ENCODE results near the gene DCT. TPM values are rescaled to one million over a fixed set of nuclear protein-coding genes. Genes with fewer than 3 reads are reported as not detected.

The DCT gene
- polyA plus RNA-seq, 1 of the 3 experiments (the other 2 are of a cell fraction): 0.03 TPM

- no peak overlapping the region for H3K4me2 ChIP-seq
- no peak overlapping the region for H3K9ac ChIP-seq
- no peak for DNase-seq
- H3K36me3 ChIP-seq (replicated peaks in 1 of 2; ENCODE audit: control insufficient read depth in 1 of 2, insufficient read depth in 2 of 2, low read length in 1 of 2): no peaks in the 10 kb centered on the region
- H3K9me3 ChIP-seq: no peaks in the 10 kb centered on the region
- no peaks in the 10 kb centered on the region for H3F3A ChIP-seq (replicated peaks; ENCODE audit: insufficient read depth)
- TF ChIP-seq TEAD4 (IDR thresholded peaks at IDR 0.05; ENCODE audit: borderline replicate concordance, insufficient read depth): no peak
- no peak for TF ChIP-seq REST (IDR thresholded peaks at IDR 0.05; ENCODE audit: low read depth, low read length)
- TF ChIP-seq PBX3 (IDR thresholded peaks at IDR 0.05): no peak
- TF ChIP-seq POLR2AphosphoS5 (IDR thresholded peaks at IDR 0.05; ENCODE audit: low read depth, low read length): no peak
- TF ChIP-seq MXI1 (IDR thresholded peaks at IDR 0.05; ENCODE audit: low read depth, low read length): no peak
- TF ChIP-seq YY1 (IDR thresholded peaks at IDR 0.05; ENCODE audit: low read depth): no peak
- TF ChIP-seq RFX5 (IDR thresholded peaks at IDR 0.05; ENCODE audit: low read length): no peak
- TF ChIP-seq RAD21 (IDR thresholded peaks at IDR 0.05; ENCODE audit: low read length): no peak
- no peak for TF ChIP-seq TCF12 (IDR thresholded peaks at IDR 0.05)
- no peaks in the 10 kb centered on the region for H3K9me2 ChIP-seq
- H4K20me1 ChIP-seq (ENCODE audit: insufficient read depth): no peaks in the 10 kb centered on the region
- no peaks in the 10 kb centered on the region for H3K27me3 ChIP-seq (ENCODE audit: insufficient read depth)
- H3K79me2 ChIP-seq (ENCODE audit: insufficient read depth): no peaks in the 10 kb centered on the region
- no peak overlapping the region for H3K4me3 ChIP-seq (ENCODE audit: low read depth in 2 of 2, low read length in 1 of 2)
- peaks cover 0 to 5% of the 10 kb centered on the region in 2 experiments; a peak in 3 of 4 replicates for H3K4me1 ChIP-seq (ENCODE audit: control insufficient read depth in 1 of 2, insufficient read depth in 2 of 2, low read depth in 1 of 2, low read length in 1 of 2)
- H3K27ac ChIP-seq (ENCODE audit: low read depth in 2 of 2, low read length in 1 of 2): no peak overlapping the region
- no peak overlapping the region for H2AFZ ChIP-seq (ENCODE audit: low read depth)
- CTCF ChIA-PET: interaction anchor here (0.6 to 2.5 kb wide), 5 partner anchors 11 to 342 kb away, joined by 3 to 13 read pairs (median 3); no protein-coding TSS in a partner anchor
- POLR2A ChIA-PET: no interaction called here
These were observed 62.2 kb downstream of the DCT start for GRCh38 chr13:94417294-94417693.

GRCh38 chr13:94416454-94417080, 62.9 kb downstream of the DCT start:
- peak; percentile 24 for DNase-seq
- H3K27ac ChIP-seq (ENCODE audit: low read depth in 2 of 2, low read length in 1 of 2): no peak overlapping the region
- WGBS (ENCODE audit: low lambda C conversion rate): 54% methylated on average over 7 of the region's 7 CpGs
- TF ChIP-seq CTCF (IDR thresholded peaks at IDR 0.05) (peak; percentile 56), SIN3A (IDR thresholded peaks at IDR 0.05; ENCODE audit: borderline replicate concordance, low read depth, low read length) (no peak), CHD2 (IDR thresholded peaks at IDR 0.05; ENCODE audit: low read length, partially characterized antibody) (no peak), USF1 (IDR thresholded peaks at IDR 0.05; ENCODE audit: borderline replicate concordance, low read depth) (no peak), MXI1 (IDR thresholded peaks at IDR 0.05; ENCODE audit: low read depth, low read length) (no peak), USF2 (IDR thresholded peaks at IDR 0.05; ENCODE audit: borderline replicate concordance, low read depth, low read length) (no peak), NRF1 (IDR thresholded peaks at IDR 0.05; ENCODE audit: low read depth, low read length) (no peak), RAD21 (IDR thresholded peaks at IDR 0.05; ENCODE audit: low read length) (peak; percentile 67), IRF3 (IDR thresholded peaks at IDR 0.05; ENCODE audit: low read depth, low read length) (no peak), SMC3 (IDR thresholded peaks at IDR 0.05; ENCODE audit: low read depth, low read length) (peak; percentile 31), YY1 (IDR thresholded peaks at IDR 0.05; ENCODE audit: low read depth) (no peak)

More at GRCh38 chr13:94416454-94417080, 62.9 kb downstream of the DCT start:
- Histone ChIP-seq H2AFZ (ENCODE audit: low read depth) (no peak overlapping the region), H4K20me1 (ENCODE audit: insufficient read depth) (no peaks in the 10 kb centered on the region), H3F3A (replicated peaks; ENCODE audit: insufficient read depth) (no peaks in the 10 kb centered on the region), H3K9ac (no peak overlapping the region), H3K4me2 (no peak overlapping the region), H3K36me3 (replicated peaks in 1 of 2; ENCODE audit: control insufficient read depth in 1 of 2, insufficient read depth in 2 of 2, low read length in 1 of 2) (no peaks in the 10 kb centered on the region), H3K4me3 (ENCODE audit: low read depth in 2 of 2, low read length in 1 of 2) (no peak overlapping the region), H3K79me2 (ENCODE audit: insufficient read depth) (no peaks in the 10 kb centered on the region), H3K27me3 (ENCODE audit: insufficient read depth) (no peaks in the 10 kb centered on the region), H3K9me2 (no peaks in the 10 kb centered on the region), H3K4me1 (ENCODE audit: control insufficient read depth in 1 of 2, insufficient read depth in 2 of 2, low read depth in 1 of 2, low read length in 1 of 2) (peaks cover 0 to 5% of the 10 kb centered on the region in 2 experiments; a peak in 3 of 4 replicates), H3K9me3 (no peaks in the 10 kb centered on the region)
- POLR2A ChIA-PET: interaction anchor here (0.5 kb wide), 1 partner anchor 263 kb away, joined by 3 read pairs; no protein-coding TSS in a partner anchor
- CTCF ChIA-PET: interaction anchor here (0.6 to 2.1 kb wide), 6 partner anchors 10 to 436 kb away, joined by 3 to 9 read pairs (median 3); no protein-coding TSS in a partner anchor

Measured in SK-N-SH (cell line).